Lower lobe of right lung (tissue), 2 donors: Measurements from ENCODE around the gene SLC27A4. TPM values are rescaled to one million over a fixed set of nuclear protein-coding genes. Genes with fewer than 3 reads are reported as not detected.

Experiments used
- ATAC-seq, 2 donors: fragments of 200-7000 bp; cut with Tn5 transposase; one replicate each; pipeline ENCODE4 v1.9.1; 2020 to 2022; ENCODE audit warnings: mild to moderate bottlenecking in 2 of 2, moderate library complexity in 2 of 2
- DNase-seq: peaks from one replicate; pipeline ENCODE4 v3.0.0-alpha.2; 2020
- H3K27ac ChIP-seq: fragments of 200-600 bp; one replicate; pipeline ENCODE4 v1.8.0; 2022
- H3K27me3 ChIP-seq: fragments of 200-600 bp; one replicate; pipeline ENCODE4 v1.8.0; 2022; ENCODE audit warnings: low read depth
- H3K36me3 ChIP-seq: fragments of 200-600 bp; one replicate; pipeline ENCODE4 v1.8.0; 2022; ENCODE audit warnings: mild to moderate bottlenecking
- H3K4me1 ChIP-seq: fragments of 200-600 bp; one replicate; pipeline ENCODE4 v1.8.0; 2022
- H3K4me3 ChIP-seq: fragments of 200-600 bp; one replicate; pipeline ENCODE4 v1.8.0; 2022; ENCODE audit warnings: mild to moderate bottlenecking
- H3K9me3 ChIP-seq: fragments of 200-600 bp; one replicate; pipeline ENCODE4 v1.8.0; 2022
- CTCF ChIP-seq: fragments of 200-600 bp; IDR thresholded peaks from one replicate; pipeline ENCODE4 v1.8.0; 2022; ENCODE audit warnings: antibody characterized with exemption, mild to moderate bottlenecking
- intact Hi-C: fragments of 100-400 bp; cut with DNase I; formaldehyde crosslinking; loops from one replicate; pipeline ENCODE4 v1.11.0; 2022
- long read RNA-seq: library from polyadenylated mRNA; unstranded; transcript quantifications from one replicate; pipeline ENCODE4 v2.0.0, GENCODE V29; 2021
- total RNA-seq: library from RNA; stranded (reverse); fragmentation: NEBNext Ultra II Directional; extraction: Animal tissue kit (Norgen Biotek cat#: 25700); gene quantifications from one replicate; pipeline ENCODE4 v1.2.1, GENCODE V29; 2021
- donor health status: DM: no; HTN: yes; CAD: no; lungs with severe emphysema.

Gene SLC27A4
- 19.5 TPM for total RNA-seq
- long read RNA-seq, transcript SLC27A4-201 (13 exons, 3,028 nt): major isoform, 30 of 61 reads
- long read RNA-seq, partial matches to known transcripts: 16 of 61 reads
- long read RNA-seq, other reads (novel, unspliced or antisense): 15 of 61 reads

GRCh38 chr9:128339761-128340690 lies at the start of gene SLC27A4:
SLC27A4 (plus strand) TSS chr9:128340527; CDS start chr9:128343133, 2,606 bp downstream.
- ATAC-seq: peak; percentile 94 to 95
- Histone ChIP-seq H3K9me3 (no peaks in the 10 kb centered on the region), H3K4me3 (peak within 1 kb of the TSS; percentile 93), H3K27me3 (no peaks in the 10 kb centered on the region), H3K27ac (peak within 1 kb of the TSS; percentile 82), H3K4me1 (peaks cover 15% of the 10 kb centered on the region), H3K36me3 (peaks cover 21% of the 10 kb centered on the region)
- TF ChIP-seq CTCF: no peak
- DNase-seq: peak; percentile 88
- intact Hi-C loops: no loop called here

GRCh38 chr9:128292009-128292408 lies 48.3 kb upstream of the SLC27A4 start:
- intact Hi-C loops: no loop called here
- DNase-seq (no peak), ATAC-seq (no peak)
- Histone ChIP-seq H3K27ac (no peak overlapping the region), H3K4me1 (peaks cover 7% of the 10 kb centered on the region), H3K9me3 (no peaks in the 10 kb centered on the region), H3K4me3 (no peak overlapping the region), H3K36me3 (peaks cover 10% of the 10 kb centered on the region), H3K27me3 (no peaks in the 10 kb centered on the region)
- no peak for TF ChIP-seq CTCF

DNA sequence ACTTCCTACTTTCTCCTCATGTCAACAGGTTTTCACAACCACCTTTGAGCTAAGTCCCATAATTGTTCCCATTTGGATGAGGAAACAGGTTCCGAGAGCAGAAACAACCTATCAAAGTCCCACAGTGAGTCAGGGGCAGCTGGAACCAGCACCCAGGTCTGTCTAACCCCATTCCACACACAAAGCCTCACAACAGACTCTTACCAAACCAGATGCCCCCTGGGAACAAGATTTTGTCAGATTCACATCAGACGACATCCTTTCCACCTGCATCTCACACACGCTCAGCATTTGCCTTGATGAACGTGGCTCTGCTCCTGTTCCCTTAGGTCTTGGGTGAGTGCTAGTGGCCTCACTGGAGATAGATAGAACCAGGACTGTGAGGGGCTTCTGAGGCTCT lies 47.2 kb upstream of the SLC27A4 start:
- ATAC-seq: no peak
- TF ChIP-seq CTCF: no peak
- Histone ChIP-seq H3K9me3 (no peaks in the 10 kb centered on the region), H3K4me3 (no peak overlapping the region), H3K27me3 (no peaks in the 10 kb centered on the region), H3K36me3 (peaks cover 10% of the 10 kb centered on the region), H3K4me1 (peaks cover 7% of the 10 kb centered on the region), H3K27ac (no peak overlapping the region)
- intact Hi-C loops: no loop called here
- no peak for DNase-seq

DNA sequence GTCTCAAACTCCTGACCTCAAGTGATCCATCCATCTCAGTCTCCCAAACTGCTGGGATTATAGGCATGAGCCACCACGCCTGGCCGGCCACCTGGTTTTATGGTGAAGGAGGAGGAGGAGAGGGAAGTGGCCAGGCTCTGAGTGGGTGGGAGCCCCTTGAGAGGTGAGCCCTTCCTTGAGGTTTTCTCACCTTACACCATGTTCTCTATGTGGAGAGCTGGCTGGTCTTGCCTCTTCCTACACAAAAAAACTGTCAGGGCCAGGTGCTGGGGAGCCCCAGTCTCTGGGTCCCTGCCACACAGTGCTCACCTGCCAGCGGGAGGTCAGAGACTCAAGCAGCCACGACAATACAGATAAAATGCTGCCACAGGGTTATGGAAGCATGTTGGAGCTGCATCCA lies 46.2 kb upstream of the SLC27A4 start:
- no peak overlapping the region for H3K4me3 ChIP-seq
- no peaks in the 10 kb centered on the region for H3K9me3 ChIP-seq
- no peak for ATAC-seq
- peaks cover 7% of the 10 kb centered on the region for H3K4me1 ChIP-seq
- H3K27me3 ChIP-seq: no peaks in the 10 kb centered on the region
- H3K36me3 ChIP-seq: no peaks in the 10 kb centered on the region
- intact Hi-C loops: no loop called here
- no peak for DNase-seq
- no peak overlapping the region for H3K27ac ChIP-seq
- no peak for TF ChIP-seq CTCF

GRCh38 chr9:128296340-128297220 lies 43.7 kb upstream of the SLC27A4 start:
- Histone ChIP-seq H3K36me3 (no peaks in the 10 kb centered on the region), H3K27me3 (no peaks in the 10 kb centered on the region), H3K4me1 (peaks cover 7% of the 10 kb centered on the region), H3K4me3 (no peak overlapping the region), H3K9me3 (no peaks in the 10 kb centered on the region), H3K27ac (peak overlapping the region; percentile 62)
- intact Hi-C loops: no loop called here
- ATAC-seq (no peak), DNase-seq (no peak)
- TF ChIP-seq CTCF: no peak
